Panc1 (cell line): ENCODE measurements around the gene BMI1. TPM values are rescaled to one million over a fixed set of nuclear protein-coding genes. Genes with fewer than 3 reads are reported as not detected.

ENCODE experiments used
- ATAC-seq: fragments of 200-7000 bp; cut with Tn5 transposase; 2 replicates; pipeline ENCODE4 v1.9.1; 2020; ENCODE audit warnings: mild to moderate bottlenecking, moderate library complexity
- BruUV-seq: library from RNA; stranded (reverse); fragments of 400-500 nt; replicated peaks from 2 replicates; lab custom pipeline; 2021; lab: Mats Ljungman, UMichigan
- CTCF ChIA-PET: fragments of 300-600 bp; sonication (Branson Sonifier 250); formaldehyde crosslinking; loops from one replicate; lab custom pipeline; 2022; ENCODE audit warnings: antibody characterized with exemption; lab: Charles Lee
- POLR2A ChIA-PET: fragments of 300-600 bp; sonication (Branson Sonifier 250); formaldehyde crosslinking; loops from one replicate; lab custom pipeline; 2022; ENCODE audit warnings: antibody characterized with exemption; lab: Charles Lee
- DNase-seq: peaks from one replicate; pipeline ENCODE4 v3.0.0-alpha.2; 2010; ENCODE audit warnings: low read depth, low spot score
- H3K27ac ChIP-seq: 2 replicates; pipeline ENCODE4 v1.5.1; 2011; ENCODE audit warnings: mild to moderate bottlenecking, low read length, inconsistent platforms
- H3K27me3 ChIP-seq: fragments of 200-500 bp; sonication (Bioruptor generic); 2 replicates; pipeline ENCODE4 v1.6.0; 2014; ENCODE audit warnings: low read length, inconsistent platforms; ENCODE audit not compliant: control insufficient read depth, insufficient read depth
- H3K36me3 ChIP-seq: fragments of 200-500 bp; sonication (Bioruptor generic); 2 replicates; pipeline ENCODE4 v1.5.1; 2014; ENCODE audit warnings: inconsistent platforms, mild to moderate bottlenecking, low read length, moderate library complexity; ENCODE audit not compliant: control insufficient read depth, insufficient read depth
- H3K4me1 ChIP-seq: 2 replicates; pipeline ENCODE4 v1.5.1; 2011; ENCODE audit warnings: inconsistent platforms, mild to moderate bottlenecking, low read length, moderate library complexity; ENCODE audit not compliant: control insufficient read depth, insufficient read depth
- H3K4me3 ChIP-seq, 2 experiments: 2 replicates each; pipeline ENCODE4 v1.5.1; 2011 to 2012; ENCODE audit warnings: low read depth in 2 of 2, low read length in 2 of 2, mild to moderate bottlenecking in 2 of 2, inconsistent platforms in 1 of 2, moderate library complexity in 1 of 2
- H3K9me3 ChIP-seq: fragments of 200-500 bp; sonication (Bioruptor generic); 2 replicates; pipeline ENCODE4 v1.5.1; 2014; ENCODE audit warnings: low read depth, mild to moderate bottlenecking, inconsistent platforms, low read length, moderate library complexity; ENCODE audit not compliant: control insufficient read depth, insufficient read depth
- POLR2AphosphoS5 ChIP-seq: IDR thresholded peaks from 2 replicates; pipeline ENCODE4 v1.6.1; 2012; ENCODE audit warnings: mild to moderate bottlenecking, low read depth, low read length, moderate library complexity
- SIN3A ChIP-seq: IDR thresholded peaks from 2 replicates; pipeline ENCODE4 v1.6.1; 2012; ENCODE audit warnings: low read depth, mild to moderate bottlenecking, low read length, moderate library complexity, borderline replicate concordance; ENCODE audit not compliant: insufficient read depth
- TCF7L2 ChIP-seq: IDR thresholded peaks from 2 replicates; pipeline ENCODE4 v1.6.1; 2011; ENCODE audit warnings: mild to moderate bottlenecking, low read depth, low read length, inconsistent platforms
- in situ Hi-C: cut with HindIII; loops from 2 replicates; pipeline ENCODE4 v1.10.0; 2016; ENCODE audit warnings: low sequenced_read_pairs, low pct_unique_long_range_greater_than_20kb
- intact Hi-C: fragments of 100-400 bp; cut with micrococcal nuclease; formaldehyde crosslinking; loops from one replicate; pipeline ENCODE4 v1.10.0; 2022; ENCODE audit not compliant: unreplicated experiment
- total RNA-seq: library from RNA; stranded (reverse); gene quantifications from one replicate; pipeline ENCODE4 v1.2.1, GENCODE V29; 2021; ENCODE audit not compliant: unreplicated experiment
- TF ChIP-seq, protein P1 (sequence below), 2 experiments: IDR thresholded peaks; 2 replicates each; pipeline ENCODE4 v1.6.1; 2011 to 2012; ENCODE audit warnings: low read depth in 2 of 2, control low read depth in 1 of 2, low read length in 1 of 2, mild to moderate bottlenecking in 1 of 2, moderate library complexity in 1 of 2; ENCODE audit not compliant: insufficient read depth in 1 of 2
- TF ChIP-seq, protein P2 (sequence below): fragments of 450-650 bp; IDR thresholded peaks from 2 replicates; pipeline ENCODE4 v1.5.1; 2017; ENCODE audit warnings: mild to moderate bottlenecking

Gene BMI1
- total RNA-seq, 1 experiment from 2014 or later, result 55.1 TPM

DNA sequence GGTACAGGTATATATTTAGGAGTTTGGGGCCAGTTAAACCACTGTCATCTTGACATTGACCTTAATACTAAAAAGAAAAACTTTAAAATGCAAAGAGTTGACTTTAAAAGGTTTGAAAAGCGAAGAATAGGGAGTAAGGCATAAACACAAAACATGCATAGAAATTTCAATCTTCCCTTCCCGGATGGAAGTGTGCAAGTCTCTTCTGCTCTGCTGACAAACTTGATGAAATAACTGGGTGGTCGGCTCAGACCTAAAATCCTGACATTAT, 21.0 kb downstream of the BMI1 start:
- no peak for DNase-seq
- intact Hi-C loops, result no loop called here

DNA sequence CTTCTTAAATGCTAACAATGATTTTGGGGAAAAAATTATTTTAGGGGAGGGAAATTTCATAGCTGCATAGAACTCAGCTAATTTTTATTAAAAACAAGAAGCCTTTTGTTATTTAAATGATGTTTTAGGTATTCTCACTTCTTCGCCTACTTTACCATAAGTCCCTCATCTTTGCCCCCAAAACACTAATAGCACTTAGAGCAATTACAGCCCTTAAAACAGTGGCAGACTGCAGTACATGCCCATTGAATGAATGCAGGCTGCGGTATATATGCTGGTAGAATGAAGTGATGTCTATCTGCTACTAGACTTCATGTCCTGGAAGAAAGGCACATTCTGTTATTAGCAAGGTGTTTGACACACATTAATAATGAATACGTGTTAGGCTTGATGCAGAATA, 21.5 kb downstream of the BMI1 start:
- H3K9me3 ChIP-seq, result no peaks in the 10 kb centered on the region
- POLR2A ChIA-PET, result no interaction called here
- intact Hi-C loops, result no loop called here
- no peak overlapping the region for H3K4me3 ChIP-seq
- ATAC-seq (no peak), DNase-seq (no peak)
- in situ Hi-C loops, result no loop called here
- no TSS peak for BruUV-seq
- TF ChIP-seq TCF7L2 (no peak), POLR2AphosphoS5 (no peak), SIN3A (no peak)
- TF ChIP-seq, protein P1, sequence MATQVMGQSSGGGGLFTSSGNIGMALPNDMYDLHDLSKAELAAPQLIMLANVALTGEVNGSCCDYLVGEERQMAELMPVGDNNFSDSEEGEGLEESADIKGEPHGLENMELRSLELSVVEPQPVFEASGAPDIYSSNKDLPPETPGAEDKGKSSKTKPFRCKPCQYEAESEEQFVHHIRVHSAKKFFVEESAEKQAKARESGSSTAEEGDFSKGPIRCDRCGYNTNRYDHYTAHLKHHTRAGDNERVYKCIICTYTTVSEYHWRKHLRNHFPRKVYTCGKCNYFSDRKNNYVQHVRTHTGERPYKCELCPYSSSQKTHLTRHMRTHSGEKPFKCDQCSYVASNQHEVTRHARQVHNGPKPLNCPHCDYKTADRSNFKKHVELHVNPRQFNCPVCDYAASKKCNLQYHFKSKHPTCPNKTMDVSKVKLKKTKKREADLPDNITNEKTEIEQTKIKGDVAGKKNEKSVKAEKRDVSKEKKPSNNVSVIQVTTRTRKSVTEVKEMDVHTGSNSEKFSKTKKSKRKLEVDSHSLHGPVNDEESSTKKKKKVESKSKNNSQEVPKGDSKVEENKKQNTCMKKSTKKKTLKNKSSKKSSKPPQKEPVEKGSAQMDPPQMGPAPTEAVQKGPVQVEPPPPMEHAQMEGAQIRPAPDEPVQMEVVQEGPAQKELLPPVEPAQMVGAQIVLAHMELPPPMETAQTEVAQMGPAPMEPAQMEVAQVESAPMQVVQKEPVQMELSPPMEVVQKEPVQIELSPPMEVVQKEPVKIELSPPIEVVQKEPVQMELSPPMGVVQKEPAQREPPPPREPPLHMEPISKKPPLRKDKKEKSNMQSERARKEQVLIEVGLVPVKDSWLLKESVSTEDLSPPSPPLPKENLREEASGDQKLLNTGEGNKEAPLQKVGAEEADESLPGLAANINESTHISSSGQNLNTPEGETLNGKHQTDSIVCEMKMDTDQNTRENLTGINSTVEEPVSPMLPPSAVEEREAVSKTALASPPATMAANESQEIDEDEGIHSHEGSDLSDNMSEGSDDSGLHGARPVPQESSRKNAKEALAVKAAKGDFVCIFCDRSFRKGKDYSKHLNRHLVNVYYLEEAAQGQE (IDR thresholded peaks at IDR 0.05; ENCODE audit: insufficient read depth in 1 of 2, low read depth in 2 of 2, low read length in 1 of 2), result no peak
- TF ChIP-seq, protein P2, sequence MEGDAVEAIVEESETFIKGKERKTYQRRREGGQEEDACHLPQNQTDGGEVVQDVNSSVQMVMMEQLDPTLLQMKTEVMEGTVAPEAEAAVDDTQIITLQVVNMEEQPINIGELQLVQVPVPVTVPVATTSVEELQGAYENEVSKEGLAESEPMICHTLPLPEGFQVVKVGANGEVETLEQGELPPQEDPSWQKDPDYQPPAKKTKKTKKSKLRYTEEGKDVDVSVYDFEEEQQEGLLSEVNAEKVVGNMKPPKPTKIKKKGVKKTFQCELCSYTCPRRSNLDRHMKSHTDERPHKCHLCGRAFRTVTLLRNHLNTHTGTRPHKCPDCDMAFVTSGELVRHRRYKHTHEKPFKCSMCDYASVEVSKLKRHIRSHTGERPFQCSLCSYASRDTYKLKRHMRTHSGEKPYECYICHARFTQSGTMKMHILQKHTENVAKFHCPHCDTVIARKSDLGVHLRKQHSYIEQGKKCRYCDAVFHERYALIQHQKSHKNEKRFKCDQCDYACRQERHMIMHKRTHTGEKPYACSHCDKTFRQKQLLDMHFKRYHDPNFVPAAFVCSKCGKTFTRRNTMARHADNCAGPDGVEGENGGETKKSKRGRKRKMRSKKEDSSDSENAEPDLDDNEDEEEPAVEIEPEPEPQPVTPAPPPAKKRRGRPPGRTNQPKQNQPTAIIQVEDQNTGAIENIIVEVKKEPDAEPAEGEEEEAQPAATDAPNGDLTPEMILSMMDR, result no peak
- no peaks in the 10 kb centered on the region; the same call in 1 of the 2 replicates for H3K4me1 ChIP-seq
- H3K36me3 ChIP-seq, result no peaks in the 10 kb centered on the region
- CTCF ChIA-PET, result no interaction called here
- peaks cover 34% of the 10 kb centered on the region for H3K27me3 ChIP-seq
- H3K27ac ChIP-seq, result no peak overlapping the region

More for the DNA sequence above, 21.0 kb downstream of the BMI1 start:
- Histone ChIP-seq H3K27ac (no peak overlapping the region), H3K36me3 (no peaks in the 10 kb centered on the region), H3K4me1 (no peaks in the 10 kb centered on the region; the same call in 1 of the 2 replicates), H3K4me3 (no peak overlapping the region), H3K27me3 (peaks cover 37% of the 10 kb centered on the region), H3K9me3 (no peaks in the 10 kb centered on the region)
- TF ChIP-seq SIN3A, result no peak
- TF ChIP-seq, protein P1 (IDR thresholded peaks at IDR 0.05; ENCODE audit: insufficient read depth in 1 of 2, low read depth in 2 of 2, low read length in 1 of 2), result no peak
- no peak for TF ChIP-seq POLR2AphosphoS5
- TF ChIP-seq TCF7L2, result no peak
- TF ChIP-seq, protein P2, result no peak
- BruUV-seq, result no TSS peak
- no peak for ATAC-seq
- ChIA-PET CTCF (no interaction called here), POLR2A (no interaction called here)
- in situ Hi-C loops, result no loop called here
